ENCODE data around the gene ATP8A2.

DNA sequence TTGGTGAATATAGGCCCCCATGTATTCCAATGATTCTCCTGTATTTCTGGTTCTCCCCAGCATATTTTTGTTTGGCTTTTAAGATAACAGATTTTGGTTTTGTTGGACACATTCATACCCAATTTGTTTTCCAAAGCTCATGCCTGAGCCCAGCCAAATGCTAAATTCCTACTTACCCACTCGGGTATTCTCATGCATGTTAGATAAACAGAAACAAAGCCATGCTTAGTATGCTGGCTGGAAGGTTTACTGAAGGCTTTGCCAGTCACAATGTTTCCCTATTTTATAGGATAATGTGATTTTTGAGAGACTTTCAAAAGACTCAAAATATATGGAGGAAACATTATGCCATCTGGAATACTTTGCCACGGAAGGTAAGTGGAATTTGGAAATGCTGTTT lies 206.8 kb downstream of the ATP8A2 start:
- no peak for TF ChIP-seq EZH2 (IDR thresholded peaks at IDR 0.05)
- TF ChIP-seq POLR2AphosphoS5 (IDR thresholded peaks at IDR 0.05; ENCODE audit: borderline replicate concordance, low read depth, low read length): no peak
- no peak for TF ChIP-seq FOXP2 (optimal IDR thresholded peaks at IDR 0.05; ENCODE audit: control extremely low read depth, extremely low read length, insufficient read depth)
